SW 1271 (cell line): ENCODE measurements around the gene HRNR.
"Not testable (repeated sequence)": the region's sequence is repeated elsewhere in the genome, so short reads cannot be mapped to it uniquely, and the experiment has no call there.

Source experiments
- DNase-seq, 2 experiments: peaks; one replicate each; lab custom pipeline; 2025; lab: John Stamatoyannopoulos, UW

The HRNR gene

DNA sequence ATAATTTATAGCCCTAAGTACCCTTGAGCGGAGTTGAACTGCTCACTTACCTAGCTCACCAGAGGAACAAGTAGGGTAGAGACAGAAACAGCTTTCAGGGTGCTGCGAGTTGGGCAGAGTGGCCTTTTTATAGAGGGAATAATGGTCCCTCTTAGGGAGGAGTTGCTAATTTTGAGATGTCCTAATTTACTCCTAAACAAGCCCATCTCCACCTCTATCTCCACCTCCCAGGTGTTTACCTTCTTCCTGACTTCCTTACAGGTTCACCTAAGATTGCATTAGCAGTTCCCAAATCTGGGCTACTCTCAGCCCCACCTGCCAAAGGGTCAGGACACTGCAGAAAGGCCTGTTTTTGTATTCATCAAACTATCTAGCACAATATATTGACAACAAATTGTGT is at the start of gene HRNR:
TSS of gene HRNR (minus strand) at position 101 of the 400 bp plus-strand sequence. CDS start 940 bp downstream, outside the sequence.
- no peak for DNase-seq

DNA sequence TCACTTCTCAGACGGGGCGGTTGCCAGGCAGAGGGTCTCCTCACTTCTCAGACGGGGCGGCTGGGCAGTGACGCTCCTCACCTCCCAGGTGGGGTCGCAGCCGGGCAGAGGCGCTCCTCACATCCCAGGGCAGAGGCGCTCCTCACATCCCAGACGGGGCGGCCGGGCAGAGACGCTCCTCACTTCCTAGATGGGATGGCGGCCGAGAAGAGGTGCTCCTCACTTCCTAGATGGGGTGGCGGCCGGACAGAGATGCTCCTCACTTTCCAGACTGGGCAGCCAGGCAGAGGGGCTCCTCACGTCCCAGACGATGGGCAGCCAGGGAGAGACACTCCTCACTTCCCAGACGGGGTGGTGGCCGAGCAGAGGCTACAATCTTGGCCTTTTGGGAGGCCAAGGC is 32.4 kb upstream of the HRNR start:
- not testable (repeated sequence) for DNase-seq

DNA sequence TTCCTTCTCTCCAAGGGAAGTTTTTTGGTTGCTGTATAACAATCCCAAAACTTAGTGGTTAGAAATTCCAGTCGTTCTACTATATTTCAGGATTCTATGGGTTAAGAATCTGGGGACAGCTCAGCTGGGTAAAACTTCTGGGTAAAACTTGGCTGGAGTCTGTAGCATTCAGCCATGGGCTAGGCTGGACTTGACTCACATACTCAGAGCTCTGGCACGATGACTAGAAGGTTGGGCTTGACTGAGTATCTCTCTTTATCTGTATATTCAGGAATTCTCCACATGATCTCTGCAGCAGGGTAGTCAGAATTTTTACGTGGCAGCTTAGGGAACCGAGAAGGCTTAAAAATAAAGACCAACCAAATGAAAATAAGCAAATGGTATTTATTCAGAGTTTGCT is 28.2 kb upstream of the HRNR start:
- no peak for DNase-seq

DNA sequence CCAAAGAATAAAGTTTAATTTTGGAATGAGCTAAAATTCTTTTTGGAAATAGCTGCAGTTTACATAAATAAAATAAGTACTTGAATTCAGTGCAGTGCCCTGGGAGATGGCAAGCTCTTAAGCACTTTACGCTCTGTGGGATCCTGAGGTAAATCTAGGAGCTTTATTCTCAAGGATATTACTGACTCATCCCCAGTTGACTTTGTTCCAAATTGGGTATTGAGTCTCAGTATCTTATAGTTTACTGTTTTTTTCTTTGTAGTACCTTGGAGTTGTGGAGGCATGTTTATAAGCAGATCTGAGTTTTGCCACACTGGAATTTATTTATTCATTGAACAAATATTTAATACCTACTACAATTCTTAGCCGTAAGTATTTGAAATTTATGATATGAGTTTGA is 27.4 kb upstream of the HRNR start:
- no peak for DNase-seq

DNA sequence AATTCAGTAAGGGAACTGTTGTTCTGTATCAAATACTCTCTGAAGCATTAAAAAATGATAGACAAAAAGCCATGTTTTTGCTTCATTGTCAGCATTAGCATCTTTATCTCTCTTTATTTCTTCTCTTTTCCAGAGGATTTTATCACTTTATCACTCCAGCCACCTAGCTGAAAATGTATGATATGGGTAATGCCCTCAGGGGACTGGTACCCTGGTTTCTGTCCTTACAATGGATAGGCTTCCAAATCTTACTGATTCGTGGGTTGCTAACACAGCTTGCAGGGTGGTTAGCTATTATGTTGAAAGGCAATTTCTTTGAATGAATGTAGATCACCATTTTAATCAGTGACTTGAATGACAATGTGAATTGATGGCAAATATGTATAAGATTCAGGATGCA is 23.3 kb upstream of the HRNR start:
- DNase-seq = no peak

DNA sequence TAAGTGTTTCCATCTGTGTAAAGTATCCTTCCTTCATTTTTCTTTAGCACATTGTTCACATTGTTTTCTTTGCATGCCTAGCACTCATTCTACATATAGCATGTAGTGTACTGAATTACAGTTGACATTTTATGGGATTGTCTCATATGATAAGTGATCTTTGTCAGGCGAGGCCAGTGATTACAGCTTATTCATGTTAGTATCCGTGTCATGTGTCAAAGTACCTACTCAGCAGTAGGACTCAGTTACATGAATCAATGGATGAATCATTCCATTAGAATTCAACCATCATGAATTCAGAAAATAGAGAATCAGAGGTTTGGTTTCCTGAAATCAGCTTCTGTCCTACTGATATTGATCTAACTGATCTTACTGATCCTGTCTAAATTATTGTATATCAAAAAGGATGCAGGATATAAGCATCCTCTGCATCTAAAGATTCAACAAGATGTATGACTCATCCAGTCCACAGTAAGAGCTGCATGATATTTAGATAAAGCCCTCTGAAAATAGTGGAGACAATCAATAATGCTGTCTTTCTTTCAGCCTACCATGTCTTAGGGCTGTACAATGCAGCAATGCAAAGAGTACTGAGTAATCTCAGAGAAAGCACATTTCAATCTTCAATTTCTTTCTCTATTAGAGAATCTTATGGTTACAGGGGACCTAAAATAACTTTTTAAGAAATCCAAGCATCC is 20.7 kb upstream of the HRNR start:
- no peak for DNase-seq

DNA sequence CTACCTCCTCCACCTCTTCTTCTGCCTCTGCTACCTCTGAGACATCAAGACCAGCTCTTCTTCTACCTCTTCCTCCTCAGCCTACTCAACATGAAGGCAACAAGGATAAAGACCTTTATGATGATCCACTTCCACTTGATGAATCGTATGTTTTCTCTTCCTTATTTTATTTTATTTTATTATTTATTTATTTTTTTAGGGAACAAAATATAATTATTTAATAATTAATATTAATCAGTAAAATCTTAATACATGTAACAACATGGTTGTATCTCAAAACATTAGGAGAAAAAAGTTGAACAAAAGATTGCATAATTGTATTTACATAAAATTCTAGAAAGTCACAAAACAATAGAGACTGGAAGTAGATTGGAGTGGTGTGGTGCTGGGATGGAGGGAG is 13.1 kb upstream of the HRNR start:
- no peak for DNase-seq

DNA sequence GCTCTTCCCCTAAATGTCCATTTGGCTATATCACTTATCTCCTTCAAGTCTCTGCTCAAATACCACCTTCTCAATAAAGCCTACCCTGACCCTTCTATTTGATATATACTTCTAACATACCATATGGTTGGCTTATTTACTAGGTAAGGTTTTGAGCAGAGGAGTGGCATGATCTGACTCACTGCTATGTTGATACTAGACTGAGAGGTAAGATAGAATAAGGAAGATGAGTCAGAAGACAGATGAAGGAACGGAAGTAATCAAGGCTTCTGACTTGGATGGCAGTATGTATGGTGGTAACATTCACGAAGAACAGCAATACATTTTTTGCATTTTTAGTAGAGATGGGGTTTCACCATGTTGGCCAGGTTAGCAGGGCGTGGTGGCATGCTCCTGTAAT is 4.8 kb upstream of the HRNR start:
- DNase-seq = peak in 1 of 2 experiments; percentile 1

DNA sequence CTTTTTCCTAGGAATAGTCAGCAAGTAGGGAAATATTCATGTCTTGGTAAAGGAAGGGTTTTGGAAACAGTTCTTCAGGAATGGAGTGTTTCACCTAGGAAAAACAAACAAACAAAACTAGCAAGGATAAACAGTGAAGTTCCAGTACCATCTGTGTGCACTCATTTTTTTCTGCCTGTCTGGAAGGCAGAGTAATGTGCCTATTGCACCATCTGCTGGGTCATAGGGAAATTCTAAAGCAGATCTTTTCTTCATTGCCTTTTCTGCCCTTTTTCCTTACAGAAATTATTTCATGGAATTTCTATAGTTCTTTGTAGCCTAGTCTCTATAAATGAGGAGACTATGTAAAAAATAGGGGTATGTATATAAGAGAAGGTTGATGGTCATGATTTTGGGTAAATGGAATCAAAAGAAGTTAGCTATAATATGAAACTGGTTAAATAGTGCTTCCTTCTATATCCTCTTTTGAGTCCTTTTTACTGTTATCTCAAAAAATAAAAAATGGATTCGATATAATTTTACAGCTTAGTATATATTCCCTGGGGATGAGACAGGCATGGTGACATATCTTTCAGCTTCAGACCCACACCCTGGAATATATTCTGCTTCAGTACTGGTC is 3.4 kb upstream of the HRNR start:
- DNase-seq = peak in 1 of 2 experiments; percentile 9

DNA sequence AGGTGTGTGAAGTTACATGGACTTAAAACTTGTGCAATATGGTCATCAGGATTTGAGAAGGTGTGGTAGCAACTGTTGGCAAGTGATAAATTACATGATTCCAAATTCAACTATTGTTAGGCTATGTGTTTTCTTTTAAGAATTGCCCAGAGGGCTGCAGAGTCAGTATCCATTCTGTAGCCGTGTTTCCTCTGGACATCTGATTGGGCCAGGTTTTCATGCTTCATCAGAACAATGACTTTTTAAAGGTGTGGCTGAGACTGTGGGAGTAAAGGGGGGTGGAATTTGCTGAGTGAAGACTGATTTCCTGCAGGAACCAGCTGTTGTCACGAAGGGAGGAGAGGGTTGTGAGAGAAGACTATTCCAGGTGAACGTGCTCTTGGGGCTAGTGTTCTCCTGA is 1.7 kb upstream of the HRNR start:
- no peak for DNase-seq

DNA sequence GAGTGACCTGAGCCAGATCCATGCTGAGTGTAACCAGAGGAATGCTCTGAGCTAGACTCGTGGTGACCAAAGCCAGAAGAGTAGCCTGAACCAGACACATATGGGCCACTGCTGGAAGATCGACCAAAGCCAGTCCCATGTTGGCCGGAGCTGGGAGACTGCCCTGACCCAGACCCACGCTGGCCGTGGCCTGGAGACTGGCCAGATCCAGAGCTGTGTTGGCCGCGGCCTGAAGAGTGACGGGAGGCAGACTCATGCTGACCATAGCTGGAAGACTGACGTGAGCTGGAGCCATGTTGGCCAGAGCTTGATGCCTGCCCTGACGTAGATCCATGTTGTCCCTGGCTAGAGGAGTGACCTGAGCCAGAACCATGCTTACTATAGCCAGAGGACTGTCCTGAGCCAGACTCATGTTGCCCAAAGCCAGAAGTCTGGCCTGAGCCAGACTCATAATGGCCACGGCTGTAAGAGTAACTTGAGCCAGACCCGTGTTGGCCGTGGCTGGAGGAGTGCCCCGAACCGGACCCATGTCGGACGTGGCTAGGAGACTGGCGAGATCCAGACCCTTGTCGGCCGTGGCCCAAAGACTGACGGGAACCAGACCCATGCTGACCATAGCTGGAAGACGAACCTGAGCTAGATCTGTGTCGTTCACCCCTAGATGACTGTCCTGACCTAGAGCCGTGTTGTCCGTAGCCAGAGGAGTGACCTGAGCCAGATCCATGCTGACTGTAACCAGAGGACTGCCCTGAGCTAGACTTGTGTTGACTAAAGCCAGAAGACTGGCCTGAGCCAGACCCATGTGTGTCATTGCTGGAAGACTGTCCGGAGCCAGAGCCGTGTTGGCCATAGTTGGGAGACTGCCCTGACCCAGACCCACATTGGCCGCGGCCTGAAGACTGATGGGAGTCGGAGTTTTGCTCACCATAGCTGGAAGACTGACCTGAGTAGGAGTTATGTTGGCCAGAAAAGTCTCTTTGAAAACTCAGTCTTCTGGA is 3.5 kb downstream of the HRNR start:
- no peak for DNase-seq

DNA sequence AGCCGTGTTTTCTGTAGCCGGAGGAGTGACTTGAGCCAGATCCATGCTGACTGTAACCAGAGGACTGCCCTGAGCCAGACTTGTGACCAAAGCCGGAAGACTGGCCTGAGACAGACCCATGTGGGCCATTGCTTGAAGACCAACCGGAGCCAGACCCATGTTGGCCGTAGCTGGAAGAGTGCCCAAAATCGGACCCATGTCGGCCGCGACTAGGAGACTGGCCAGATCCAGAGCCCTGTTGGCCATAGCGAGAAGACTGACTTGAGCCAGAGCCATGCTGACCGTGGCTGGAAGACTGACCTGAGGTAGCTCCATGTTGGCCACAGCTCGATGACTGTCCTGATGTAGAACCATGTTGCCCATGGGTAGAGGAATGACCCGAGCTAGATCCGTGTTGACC is 4.6 kb downstream of the HRNR start:
- DNase-seq = not testable (repeated sequence)

DNA sequence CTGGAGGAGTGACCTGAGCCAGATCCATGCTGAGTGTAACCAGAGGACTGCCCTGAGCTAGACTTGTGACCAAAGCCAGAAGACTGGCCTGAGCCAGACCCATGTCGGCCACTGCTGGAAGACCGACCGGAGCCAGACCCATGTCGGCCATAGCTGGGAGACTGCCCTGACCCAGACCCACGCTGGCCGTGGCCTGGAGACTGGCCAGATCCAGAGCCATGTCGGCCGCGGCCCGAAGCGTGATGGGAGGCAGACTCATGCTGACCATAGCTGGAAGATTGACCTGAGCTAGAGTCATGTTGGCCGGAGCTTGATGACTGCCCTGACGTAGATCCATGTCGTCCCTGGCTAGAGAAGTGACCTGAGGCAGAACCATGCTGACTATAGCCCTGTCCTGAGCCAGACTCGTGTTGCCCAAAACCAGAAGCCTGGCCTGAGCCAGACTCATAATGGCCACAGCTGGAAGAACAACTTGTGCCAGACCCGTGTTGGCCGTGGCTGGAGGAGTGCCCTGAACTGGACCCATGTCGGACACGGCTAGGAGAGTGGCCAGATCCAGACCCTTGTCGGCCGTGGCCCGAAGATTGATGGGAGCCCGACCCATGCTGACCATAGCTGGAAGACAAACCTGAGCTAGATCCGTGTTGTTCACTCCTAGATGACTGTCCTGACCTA is 5.1 kb downstream of the HRNR start:
- DNase-seq = no peak

DNA sequence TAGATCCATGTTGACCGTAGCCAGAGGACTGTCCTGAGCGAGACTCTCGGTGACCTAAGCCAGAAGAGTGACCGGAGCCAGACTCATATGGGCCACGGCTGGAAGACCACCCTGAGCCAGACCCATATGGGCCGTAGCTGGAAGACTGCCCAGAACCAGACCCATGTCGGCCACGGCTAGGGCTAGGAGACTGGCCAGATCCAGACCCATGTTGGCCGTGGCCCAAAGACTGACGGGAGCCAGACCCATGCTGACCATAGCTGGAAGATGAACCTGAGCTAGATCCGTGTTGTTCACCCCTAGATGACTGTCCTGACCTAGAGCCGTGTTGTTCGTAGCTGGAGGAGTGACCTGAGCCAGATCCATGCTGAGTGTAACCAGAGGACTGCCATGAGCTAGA is 8.4 kb downstream of the HRNR start:
- DNase-seq = not testable (repeated sequence)

DNA sequence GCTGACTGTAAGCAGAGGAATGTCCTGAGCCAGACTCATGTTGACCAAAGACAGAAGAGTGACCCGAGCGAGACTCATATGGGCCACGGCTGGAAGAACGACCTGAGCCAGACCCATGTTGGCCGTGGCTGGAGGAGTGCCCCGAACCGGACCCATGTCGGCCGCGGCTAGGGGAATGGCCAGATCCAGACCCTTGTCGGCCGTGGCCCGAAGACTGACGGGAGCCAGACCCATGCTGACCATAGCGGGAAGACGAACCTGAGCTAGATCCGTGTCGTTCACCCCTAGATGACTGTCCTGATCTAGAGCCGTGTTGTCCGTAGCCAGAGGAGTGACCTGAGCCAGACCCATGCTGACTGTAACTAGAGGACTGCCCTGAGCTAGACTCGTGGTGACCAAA is 9.1 kb downstream of the HRNR start:
- not testable (repeated sequence) for DNase-seq

DNA sequence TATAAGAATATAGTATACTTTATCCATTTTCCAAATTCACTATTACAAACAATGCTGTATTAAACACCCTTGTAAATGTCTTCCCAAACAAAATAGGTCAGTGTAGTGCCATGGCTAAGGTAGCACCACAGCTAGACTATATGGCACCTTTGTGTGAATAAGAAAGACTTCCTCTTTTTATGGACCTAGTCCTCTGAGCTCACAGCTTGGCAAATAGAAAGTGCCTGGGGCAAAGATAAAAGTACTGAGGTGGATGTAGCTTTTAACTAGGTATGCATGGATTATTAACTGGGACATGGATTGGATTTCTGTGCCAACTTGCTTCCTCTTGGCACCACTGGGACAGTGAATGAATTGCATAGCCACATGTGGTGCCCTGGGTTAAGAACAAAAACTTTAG is 25.0 kb downstream of the HRNR start:
- no peak for DNase-seq

DNA sequence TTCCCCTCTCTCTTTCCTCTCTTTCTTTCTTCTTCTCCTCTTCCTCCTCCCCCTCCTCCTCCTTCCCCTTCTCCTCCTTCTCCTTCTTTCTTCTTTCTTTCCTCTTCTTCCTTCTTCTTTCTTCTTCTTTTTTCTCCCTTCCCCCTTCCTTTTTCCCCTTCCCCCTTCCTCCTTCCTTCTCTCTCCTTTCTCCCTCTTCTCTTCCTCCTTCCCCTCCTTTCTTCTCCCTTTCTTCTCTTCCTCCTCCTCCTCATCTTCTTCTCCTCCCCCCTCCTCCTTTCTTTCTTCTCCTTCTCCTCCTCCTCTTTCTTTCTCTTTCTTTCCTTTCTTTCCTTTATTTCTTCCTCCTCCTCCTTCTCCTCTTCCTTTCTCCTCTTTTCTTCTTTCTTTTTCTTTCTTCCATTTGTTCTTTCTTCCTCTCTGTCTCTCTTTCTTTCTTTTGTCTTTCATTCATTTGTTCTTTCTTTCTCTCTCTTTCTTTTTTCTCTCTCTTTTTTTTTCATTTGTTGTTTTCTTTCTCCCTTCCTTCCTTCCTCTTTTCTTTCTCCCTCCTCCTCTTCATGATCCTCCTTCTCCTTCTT is 26.5 kb downstream of the HRNR start:
- DNase-seq = no peak

DNA sequence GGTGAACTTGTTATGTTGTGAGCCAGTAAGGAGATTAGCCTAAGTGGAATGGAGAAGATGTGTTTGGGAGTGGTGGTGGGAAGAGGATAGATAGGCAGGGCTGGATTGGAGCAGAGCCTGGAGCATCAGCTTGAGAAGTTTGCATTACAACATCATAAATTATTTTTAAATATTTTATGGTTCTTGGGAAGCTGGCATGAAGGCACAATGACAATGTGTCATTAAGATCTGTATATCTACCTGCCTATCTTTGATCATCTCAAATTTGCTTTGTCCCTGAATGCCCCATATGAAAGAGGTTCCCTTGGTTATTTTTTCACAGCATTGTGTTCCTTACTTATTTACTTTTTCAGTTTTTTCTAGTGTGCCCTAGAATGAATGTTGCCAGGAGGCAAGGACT is 32.3 kb downstream of the HRNR start:
- no peak for DNase-seq

DNA sequence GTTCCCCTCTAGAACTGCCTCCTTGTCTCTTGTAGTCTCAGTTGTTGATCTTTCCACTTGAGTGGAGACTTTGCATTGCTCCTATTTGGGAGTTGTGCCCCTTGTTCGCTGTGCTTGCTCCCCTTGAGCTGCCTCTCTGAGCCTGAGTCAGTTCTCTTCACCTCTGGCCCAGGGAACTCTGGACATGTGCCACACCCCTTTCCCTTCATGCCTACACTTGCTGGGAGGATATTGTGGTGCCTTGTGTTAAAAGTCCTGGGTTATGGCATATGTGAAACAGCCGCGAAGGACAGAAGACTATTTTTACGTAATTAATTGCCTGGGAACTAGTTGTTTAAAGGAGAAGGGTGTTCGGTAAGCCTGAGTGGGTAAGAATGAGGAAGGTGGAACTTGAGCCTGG is 32.7 kb downstream of the HRNR start:
- no peak for DNase-seq

DNA sequence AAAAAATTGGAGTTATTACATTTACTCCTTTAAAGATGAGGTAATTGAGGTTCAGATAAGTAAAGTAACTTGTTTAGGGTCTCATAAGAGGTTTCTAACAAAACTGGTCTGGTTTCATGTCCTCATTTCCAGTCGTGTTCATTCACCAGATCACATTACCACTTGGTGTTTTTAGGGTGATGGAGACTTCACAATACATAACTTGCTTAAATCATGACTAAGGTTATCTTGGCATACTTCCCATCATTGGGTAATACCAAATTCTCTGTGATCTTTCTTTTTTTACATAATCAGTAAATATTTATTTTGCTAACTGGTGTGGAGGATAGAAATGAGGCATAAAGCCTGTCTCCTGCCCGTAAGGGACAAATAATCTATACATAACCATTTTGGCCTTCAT is 33.4 kb downstream of the HRNR start:
- DNase-seq = no peak

DNA sequence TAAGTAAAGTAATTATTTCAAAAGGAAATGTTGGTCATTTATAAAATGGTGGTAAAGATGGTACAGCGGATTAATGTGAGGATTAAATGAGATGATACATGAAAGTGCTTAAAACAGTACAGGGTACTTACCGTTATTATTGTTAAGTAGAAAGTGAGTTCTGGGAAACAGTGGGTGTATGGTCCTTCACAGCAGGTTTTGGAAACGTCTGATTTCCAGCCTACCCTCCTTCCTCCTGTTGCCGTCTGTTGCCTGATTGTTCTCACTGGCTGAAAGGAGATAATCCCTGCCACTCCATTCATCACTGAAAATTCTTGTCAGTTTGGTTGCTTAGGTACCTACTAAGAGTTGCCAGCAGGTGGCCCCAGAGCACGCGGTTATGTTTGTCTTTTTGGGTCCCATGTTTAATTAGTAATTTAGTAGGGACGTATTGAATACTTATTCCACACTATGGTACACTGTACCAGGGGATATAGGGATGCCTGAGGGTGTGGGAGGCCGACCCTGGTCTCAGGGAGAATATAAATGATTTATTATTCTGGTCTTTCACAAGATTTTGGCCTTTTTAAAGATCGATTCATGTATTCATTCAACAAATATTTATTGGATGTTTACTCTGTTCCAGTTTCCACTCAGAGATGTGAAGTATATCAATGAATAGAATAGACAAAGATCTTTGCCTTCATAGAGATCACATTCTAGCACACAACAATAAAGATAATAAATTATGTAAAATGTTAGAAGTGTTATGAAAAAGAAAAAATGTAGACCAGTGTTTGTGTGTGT is 34.1 kb downstream of the HRNR start:
- DNase-seq = peak; percentile 30 to 75
